ENCODE results near the gene FIBCD1.
"Not testable (repeated sequence)": the region's sequence is repeated elsewhere in the genome, so short reads cannot be mapped to it uniquely, and the experiment has no call there.

FIBCD1 gene

GRCh38 chr9:130973686-130974281 is 34.7 kb upstream of the FIBCD1 start:
- DNase-seq, result no peak

GRCh38 chr9:130972957-130973685 is 34.1 kb upstream of the FIBCD1 start:
- DNase-seq, result no peak

DNA sequence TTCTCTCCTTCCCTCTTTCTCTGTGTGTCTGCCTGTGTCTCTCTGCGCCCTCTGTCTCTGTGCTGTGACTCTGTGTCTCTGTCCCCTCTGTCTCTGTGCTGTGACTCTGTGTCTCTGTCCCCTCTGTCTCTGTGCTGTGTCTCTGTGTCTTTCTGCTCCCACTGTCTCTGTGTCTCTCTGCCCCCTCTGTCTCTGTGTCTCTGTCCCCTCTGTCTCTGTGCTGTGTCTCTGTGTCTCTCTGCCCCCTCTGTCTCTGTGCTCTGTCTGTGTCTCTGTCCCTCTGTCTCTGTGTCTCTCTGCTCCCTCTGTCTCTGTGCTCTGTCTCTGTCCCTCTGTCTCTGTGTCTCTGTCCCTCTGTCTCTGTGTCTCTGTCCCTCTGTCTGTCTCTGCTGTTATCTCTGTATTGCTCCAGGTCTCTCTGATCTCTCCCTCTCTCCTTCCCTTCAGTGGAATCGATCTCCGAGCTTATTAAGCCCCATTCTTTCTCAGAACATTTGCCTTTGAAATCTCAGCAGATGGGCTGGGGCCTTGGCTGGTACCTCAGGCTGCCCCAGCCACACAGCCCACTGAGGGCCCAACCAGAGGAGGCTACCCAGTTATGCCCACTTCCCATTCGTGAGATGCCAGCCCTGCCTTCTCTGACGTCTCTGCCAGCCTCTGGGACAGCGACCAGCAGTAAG is 33.4 kb upstream of the FIBCD1 start:
- DNase-seq, result no peak

DNA sequence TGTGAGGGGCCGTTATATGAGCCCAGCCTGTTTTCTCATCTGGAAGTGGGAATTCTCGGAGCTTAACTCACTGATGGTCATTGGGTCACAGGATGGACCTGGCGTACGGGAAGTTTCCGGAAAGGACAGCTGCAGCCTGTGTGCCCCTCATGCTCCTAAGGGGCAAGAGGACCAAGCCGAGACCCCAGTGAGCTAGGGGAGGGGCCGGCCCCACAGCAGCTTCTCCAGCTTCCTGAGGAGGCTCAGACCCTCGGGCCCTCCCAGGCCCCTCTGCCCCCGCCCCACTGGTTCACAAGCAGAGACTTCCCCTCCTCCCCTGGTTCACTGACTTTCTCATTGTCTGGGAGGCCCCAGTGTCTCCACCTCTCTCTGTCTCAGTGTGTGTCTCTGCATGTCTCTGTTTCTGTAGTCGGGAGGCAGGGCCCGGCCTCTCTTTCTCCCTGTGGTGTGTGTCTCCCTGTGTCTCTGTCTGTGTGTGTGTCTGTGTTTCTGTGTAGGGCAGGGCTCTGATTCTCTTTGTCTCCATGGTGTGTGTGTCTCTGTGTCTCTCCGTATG is 32.3 kb upstream of the FIBCD1 start:
- DNase-seq, result no peak

- no peak for DNase-seq
These were observed 31.8 kb upstream of the FIBCD1 start for GRCh38 chr9:130970855-130971254.

GRCh38 chr9:130970052-130970451 is 31.0 kb upstream of the FIBCD1 start:
- DNase-seq, result no peak

GRCh38 chr9:130965680-130966079 is 26.6 kb upstream of the FIBCD1 start:
- DNase-seq, result no peak

DNA sequence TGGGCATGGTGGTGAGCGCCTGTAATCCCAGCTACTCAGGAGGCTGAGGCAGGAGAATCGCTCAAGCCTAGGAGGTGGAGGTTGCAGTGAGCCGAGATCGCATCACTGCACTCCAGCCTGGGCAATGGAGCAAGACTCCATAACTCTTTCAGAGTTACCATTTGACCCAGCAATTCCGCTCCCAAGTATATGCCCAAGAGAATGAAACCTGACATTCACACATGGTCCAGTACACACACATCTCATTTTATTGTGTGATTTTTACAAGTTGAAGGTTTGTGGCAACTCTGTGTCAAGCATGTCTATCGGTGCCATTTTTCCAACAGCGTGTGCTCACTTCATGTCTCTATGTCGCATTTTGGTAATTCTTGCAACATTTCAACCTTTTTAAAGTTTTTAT is 24.9 kb upstream of the FIBCD1 start:
- no peak for DNase-seq

DNA sequence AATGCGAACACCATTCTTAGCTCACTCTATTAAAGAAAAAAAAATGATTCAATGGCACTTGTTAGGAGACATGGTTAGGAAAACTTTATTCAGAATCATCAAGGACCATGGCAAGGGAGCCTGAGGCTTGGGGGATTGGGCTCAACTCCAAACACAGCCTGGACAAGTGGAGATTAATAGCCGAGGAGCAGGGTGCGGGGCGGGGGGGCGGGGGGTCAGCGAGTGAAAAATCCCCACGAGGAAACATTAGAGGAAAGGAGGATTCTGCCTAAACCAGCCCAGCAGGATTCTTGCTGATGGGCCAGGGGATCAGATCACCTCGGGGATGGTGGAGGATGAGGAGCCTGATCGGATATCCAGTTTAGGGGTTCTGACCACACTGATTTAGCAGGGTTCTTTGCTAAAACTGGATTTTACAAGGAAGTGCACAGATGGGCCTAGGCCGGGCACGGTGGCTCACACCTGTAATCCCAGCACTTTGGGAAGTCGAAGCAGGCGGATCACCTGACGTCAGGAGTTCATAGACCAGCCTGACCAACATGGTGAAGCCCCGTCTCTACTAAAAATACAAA is 24.4 kb upstream of the FIBCD1 start:
- no peak for DNase-seq

DNA sequence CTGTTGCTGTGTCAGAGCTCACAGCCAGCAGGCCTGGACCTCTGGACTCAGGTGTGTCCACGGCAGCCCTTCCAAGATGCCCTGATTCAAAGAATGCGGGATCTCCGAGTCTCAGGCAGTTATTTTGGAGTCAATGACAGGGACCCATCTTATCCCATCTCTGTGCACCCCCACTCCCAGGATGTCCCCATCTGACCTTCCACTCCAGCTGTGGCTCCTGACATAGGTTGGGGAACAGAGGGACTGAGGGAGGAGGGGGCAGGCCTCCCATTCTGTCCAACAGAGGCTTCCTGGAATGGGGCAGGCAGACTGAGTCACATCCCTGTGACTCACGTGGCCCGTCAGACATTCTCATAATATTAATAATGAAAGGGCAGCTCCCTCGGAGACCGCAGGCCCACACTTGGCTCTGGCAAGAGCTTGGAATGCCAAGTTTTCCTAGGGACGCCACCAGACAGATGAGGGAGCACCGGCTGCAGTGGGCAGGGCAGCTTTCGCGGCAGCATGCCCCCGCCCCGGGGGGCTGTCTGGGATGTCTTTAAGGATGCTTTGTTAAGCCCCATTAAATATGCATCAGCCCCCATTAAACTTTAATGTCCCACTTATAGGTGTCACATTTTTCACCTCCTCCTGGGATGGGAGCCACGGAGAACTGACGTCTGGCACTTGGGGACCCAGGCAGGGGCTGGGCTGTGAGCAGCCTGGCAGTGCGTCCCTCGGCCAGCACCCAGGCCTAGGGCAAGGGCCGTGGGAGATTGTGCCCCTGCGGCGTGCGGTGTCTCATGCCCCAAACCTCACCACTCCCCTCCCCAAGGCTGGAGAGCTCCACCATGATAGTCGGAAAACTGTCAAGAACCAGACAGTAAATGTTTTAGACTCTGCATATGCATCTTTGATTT is 23.6 kb upstream of the FIBCD1 start:
- DNase-seq, result no peak

DNA sequence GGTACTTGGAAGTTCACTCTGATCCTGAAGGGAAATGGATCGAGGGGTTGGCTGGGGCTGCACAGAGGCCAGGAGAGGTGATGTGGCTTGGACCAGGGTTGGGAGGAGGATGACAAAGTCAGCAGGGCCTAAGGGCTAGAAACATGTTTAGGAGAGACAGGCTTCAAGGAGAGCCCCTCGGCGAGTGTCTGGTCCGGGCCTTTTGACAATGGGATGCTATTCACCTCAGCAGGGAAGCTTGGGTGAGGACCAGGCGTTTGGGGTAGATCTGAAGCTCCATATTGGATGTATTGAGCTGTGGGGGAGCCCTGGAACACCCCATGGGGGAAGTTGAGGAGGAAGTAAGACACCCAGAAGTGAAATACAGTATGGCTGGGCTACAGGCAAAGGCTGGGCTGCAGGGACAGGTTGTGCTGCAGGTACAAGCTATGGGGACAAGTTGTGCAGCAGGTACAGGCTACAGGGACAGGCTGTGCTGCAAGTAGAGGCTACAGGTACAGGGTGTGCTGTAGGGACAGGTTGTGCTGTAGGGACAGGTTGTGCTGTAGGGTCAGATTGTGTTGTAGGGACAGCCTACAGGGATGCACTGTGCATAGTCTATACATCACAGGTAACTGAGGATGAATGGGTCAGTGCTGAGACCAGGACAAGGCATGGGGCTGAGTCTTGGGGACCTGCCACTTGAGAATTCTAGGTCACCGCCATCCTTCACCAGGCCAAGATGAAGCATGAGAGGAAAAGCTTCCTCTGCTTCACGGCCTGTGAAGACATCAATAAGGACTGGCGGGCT is 22.7 kb upstream of the FIBCD1 start:
- no peak for DNase-seq

DNA sequence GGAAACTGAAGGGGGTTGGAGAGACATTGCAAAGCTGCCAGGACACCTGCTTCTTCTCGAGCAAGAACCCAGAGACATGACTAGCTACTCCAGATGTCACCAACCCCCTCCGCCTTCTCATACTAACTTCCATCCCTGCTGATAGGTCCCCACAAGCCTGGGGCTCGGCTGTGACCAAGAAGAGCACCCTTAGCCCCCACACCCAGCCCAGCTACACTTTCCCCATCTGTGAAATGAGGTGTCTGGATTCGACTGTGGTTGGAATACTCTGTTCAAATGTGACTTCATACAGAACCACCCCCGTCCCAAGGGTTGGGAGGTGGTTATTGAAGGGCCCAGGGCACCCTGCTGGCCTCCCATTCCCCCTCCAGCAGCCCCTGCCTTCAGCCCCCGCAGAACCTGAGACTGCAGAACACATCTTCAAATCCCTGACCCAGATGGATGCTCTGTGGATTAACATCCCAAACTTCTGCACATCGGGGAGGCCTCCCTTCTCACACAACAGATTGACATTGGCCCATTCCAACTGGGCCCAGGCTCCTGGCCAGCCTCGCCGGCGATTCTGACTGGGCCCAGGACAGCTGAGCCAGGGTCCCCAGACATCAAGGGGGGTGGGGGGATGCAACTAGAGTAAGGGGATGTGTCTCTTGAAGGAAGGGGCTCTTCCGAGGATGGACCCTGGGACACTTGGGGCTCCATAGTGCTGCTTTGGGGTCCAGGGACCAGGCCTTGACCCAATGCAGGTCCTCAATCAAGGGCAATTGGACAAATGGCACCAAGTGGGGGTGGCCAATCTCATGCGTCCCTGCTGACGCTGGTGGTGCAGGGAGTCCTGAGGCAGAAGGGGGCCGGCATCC is 21.7 kb upstream of the FIBCD1 start:
- no peak for DNase-seq

DNA sequence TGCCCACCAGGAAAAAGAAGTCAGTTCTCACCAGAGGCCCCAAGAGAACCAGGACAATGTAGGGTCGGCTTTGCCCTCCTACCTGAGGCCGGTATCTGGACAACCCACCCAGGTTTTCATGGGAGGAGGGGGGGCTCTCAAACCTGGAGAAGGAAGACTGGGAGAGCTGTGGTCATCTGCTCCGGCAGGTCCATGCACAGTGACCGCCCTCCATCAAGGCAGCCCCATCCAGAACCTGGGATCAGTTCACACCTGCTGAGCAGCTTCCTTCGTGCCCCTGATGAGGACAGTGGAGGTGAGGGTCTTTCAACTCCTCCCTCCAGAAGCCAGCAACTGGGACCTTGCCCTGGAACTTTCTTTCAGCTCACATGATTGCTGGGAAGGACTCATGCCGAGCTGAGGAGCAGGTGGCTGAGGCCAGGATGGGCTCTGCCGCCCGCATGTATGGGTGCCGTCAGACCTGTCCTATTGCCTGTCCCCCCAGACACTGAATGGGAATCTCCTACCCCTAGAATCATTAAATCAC is 20.8 kb upstream of the FIBCD1 start:
- no peak for DNase-seq

- DNase-seq, result not testable (repeated sequence)
These were observed 19.5 kb upstream of the FIBCD1 start for GRCh38 chr9:130958564-130958963.

- no peak for DNase-seq
These were observed 18.6 kb upstream of the FIBCD1 start for GRCh38 chr9:130957451-130958203.

DNA sequence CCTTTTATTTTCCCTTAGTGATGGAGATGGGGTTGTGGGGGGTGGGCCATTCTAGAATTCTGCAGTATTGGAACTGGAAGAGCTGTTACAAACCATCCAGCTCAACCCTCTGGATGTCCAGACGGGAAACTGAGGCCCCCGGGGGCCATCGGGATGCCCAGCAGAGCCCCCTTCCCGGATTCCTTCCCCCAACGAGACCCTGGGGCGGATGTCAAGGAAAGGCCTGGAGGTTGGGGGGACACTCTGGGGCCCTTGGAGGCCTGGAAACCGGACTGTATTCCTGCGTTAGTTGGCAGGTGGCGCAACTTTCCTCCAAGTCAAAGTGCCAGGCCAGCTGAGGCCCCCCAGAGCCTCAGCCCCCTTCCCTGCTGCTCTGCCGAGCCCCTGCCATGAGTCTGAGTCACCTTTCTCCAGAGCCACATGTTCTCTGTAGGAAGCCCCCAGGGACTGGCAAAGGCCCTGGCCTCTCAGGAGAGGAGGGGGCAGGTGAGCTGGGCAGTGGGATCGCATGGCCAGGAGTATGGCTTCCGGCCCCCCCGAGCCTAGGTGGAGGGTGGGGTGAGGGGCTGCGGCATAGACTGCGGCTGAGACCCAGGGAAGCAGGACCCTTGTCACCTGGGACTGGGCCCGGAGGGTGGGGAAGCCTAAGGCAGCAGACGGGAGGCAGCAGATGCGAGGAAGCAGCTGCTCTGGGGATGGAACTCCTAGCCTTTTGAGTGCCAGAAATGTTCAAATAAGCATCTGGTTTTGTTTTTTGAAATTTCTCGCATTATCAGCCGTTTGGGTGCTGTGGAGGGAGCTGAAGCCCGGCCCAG is 17.8 kb upstream of the FIBCD1 start:
- no peak for DNase-seq

DNA sequence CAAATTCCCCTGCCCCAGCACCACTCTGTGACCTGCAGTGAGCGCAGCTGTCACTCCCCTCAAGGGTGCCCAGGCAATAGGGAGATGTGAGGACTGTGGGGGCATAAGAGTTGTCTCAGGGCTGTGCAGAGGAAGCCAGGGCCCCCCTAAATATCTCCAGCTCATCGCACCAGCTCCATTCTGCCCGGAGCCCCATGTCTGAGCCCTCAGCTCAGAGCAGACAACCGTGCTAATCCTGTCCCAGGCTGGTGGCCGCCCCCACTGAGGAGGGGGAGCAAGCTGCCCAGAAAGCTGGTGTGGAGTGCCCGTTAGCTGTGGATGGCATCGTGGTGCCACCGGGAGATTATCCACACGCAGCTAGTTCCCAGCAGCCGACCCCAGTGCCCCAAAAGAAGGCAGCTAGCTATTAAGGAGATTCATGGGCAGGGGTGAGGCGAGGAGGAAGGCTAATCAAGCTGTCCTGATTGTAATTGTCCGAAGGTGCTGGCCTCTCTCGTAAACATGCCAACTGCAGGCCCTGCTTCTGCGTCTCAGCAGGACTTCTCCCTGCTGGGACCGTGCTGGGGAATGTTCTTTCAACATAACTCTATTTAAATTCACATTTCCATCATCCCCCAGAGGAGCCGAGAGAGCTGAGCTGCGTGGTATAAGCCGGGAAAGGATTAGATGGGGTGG is 17.0 kb upstream of the FIBCD1 start:
- DNase-seq, result no peak

DNA sequence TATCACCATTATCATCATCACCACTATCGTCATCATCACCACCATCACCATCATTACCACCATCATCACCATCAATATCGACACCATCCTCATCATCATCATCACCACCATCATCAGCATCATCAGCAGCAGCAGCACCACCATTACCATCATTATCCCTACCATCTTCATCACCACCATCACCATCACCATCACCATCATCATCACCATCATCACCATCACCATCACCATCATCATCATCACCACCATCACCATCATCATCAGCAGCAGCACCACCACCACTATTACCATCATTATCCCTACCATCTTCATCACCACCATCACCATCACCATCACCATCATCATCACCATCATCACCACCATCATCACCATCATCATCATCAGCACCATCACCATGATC is 15.9 kb upstream of the FIBCD1 start:
- DNase-seq, result not testable (repeated sequence)
